HepG2 (cell line): ENCODE results near the gene VARS2. TPM values are rescaled to one million over a fixed set of nuclear protein-coding genes. Genes with fewer than 3 reads are reported as not detected.
A peak's percentile ranks its signal among the peaks of the same experiment; 100 is the strongest.

Experiments
- ATAC-seq: fragments of 200-7000 bp; cut with Tn5 transposase; 3 replicates; pipeline ENCODE4 v1.9.1; 2020; ENCODE audit warnings: mild to moderate bottlenecking, moderate library complexity
- BruUV-seq: library from RNA; stranded (reverse); fragments of 400-500 nt; replicated peaks from 2 replicates; lab custom pipeline; 2021; lab: Mats Ljungman, UMichigan
- CTCF ChIA-PET: fragments of 300-600 bp; formaldehyde crosslinking; extraction: SDS; loops from one replicate; lab custom pipeline; 2021; ENCODE audit warnings: low total read pairs, inconsistent platforms, low intra/inter-chr PET ratio; lab: Yijun Ruan, JAX
- POLR2A ChIA-PET: fragments of 350-600 bp; sonication (Branson Sonifier 250); formaldehyde crosslinking; loops from one replicate; lab custom pipeline; 2020; ENCODE audit warnings: antibody characterized with exemption, inconsistent platforms; lab: Yijun Ruan, JAX
- DNase-seq: peaks from one replicate; pipeline ENCODE4 v3.0.0-alpha.2; 2015; ENCODE audit warnings: low spot score
- FAIRE-seq: peaks from 3 replicates; lab custom pipeline; 2011; peaks lifted over from hg19 to GRCh38; lab: Jason Lieb, UNC
- H2AFZ ChIP-seq: one replicate; pipeline ENCODE4 v1.6.1; 2011; ENCODE audit warnings: low read length, inconsistent platforms
- H3K27ac ChIP-seq: fragments of 300-600 bp; 3 replicates; pipeline ENCODE4 v1.8.0; 2011; ENCODE audit warnings: mixed run types, mild to moderate bottlenecking, mixed read lengths, low read length, inconsistent platforms; ENCODE audit not compliant: insufficient read depth; ENCODE audit errors: extremely low read length
- H3K27me3 ChIP-seq, 2 experiments: fragments of 200-600 bp in 1 of 2; 2 replicates in 1 of 2; 3 replicates in 1 of 2; pipeline versions ENCODE4 v1.6.0 to v1.8.0; 2011; ENCODE audit warnings: low read length in 2 of 2, mild to moderate bottlenecking in 2 of 2, moderate library complexity in 2 of 2, inconsistent platforms in 1 of 2; ENCODE audit not compliant: insufficient read depth in 2 of 2, control insufficient read depth in 1 of 2
- H3K36me3 ChIP-seq, 2 experiments: fragments of 200-600 bp in 1 of 2; replicated peaks in 1 of 2; 2 replicates in 1 of 2; 3 replicates in 1 of 2; pipeline versions ENCODE4 v1.5.1 to v1.8.0; 2011; ENCODE audit warnings: low read length in 2 of 2, inconsistent platforms in 1 of 2; ENCODE audit not compliant: insufficient read depth in 2 of 2, control insufficient read depth in 1 of 2
- H3K4me1 ChIP-seq: 2 replicates; pipeline ENCODE4 v1.5.1; 2012; ENCODE audit warnings: low read length, inconsistent platforms; ENCODE audit not compliant: insufficient read depth
- H3K4me2 ChIP-seq: 2 replicates; pipeline ENCODE4 v1.6.0; 2011; ENCODE audit warnings: low read depth, low read length, inconsistent platforms
- H3K4me3 ChIP-seq, 3 experiments: fragments of 200-600 bp in 1 of 3; sonication (generic), shearing (Covaris generic) in 1 of 3; replicated peaks in 1 of 3; 2 replicates each; pipeline ENCODE4 v1.5.1; 2011 to 2016; ENCODE audit warnings: low read length in 3 of 3, inconsistent platforms in 2 of 3, low read depth in 2 of 3, mild to moderate bottlenecking in 2 of 3, control low read depth in 1 of 3, mixed read lengths in 1 of 3; ENCODE audit not compliant: insufficient read depth in 1 of 3
- H3K79me2 ChIP-seq: one replicate; pipeline ENCODE4 v1.6.1; 2011; ENCODE audit warnings: low read length, inconsistent platforms; ENCODE audit not compliant: insufficient read depth
- H3K9ac ChIP-seq: 2 replicates; pipeline ENCODE4 v1.6.0; 2011; ENCODE audit warnings: mild to moderate bottlenecking, low read depth, low read length, inconsistent platforms; ENCODE audit not compliant: insufficient read depth
- H3K9me3 ChIP-seq: 2 replicates; pipeline ENCODE4 v1.5.1; 2012; ENCODE audit warnings: mild to moderate bottlenecking, low read length
- H4K20me1 ChIP-seq: 2 replicates; pipeline ENCODE4 v1.6.0; 2011; ENCODE audit warnings: inconsistent platforms, mild to moderate bottlenecking, low read length, moderate library complexity; ENCODE audit not compliant: insufficient read depth
- DMAP1 ChIP-seq: IDR thresholded peaks from 2 replicates; pipeline ENCODE4 v1.6.1; 2016
- KDM3A ChIP-seq: IDR thresholded peaks from 2 replicates; pipeline ENCODE4 v1.6.1; 2018; ENCODE audit warnings: low read depth, missing compliant biosample characterization
- MTF2 ChIP-seq: sonication (generic); formaldehyde crosslinking; IDR thresholded peaks from 2 replicates; pipeline ENCODE4 v1.5.0; 2020; ENCODE audit warnings: missing genetic modification reagents, borderline replicate concordance
- RBFOX2 ChIP-seq: fragments of 200-400 bp; formaldehyde crosslinking; IDR thresholded peaks from 2 replicates; pipeline ENCODE4 v1.6.1; 2017; ENCODE audit warnings: low read depth, mild to moderate bottlenecking, low read length
- SOX5 ChIP-seq: IDR thresholded peaks from 2 replicates; pipeline ENCODE4 v1.6.1; 2016; ENCODE audit warnings: borderline replicate concordance
- ZBTB20 ChIP-seq: sonication (generic); formaldehyde crosslinking; IDR thresholded peaks from 2 replicates; pipeline ENCODE4 v1.8.1; 2023; ENCODE audit warnings: missing genetic modification reagents, low read depth, mild to moderate bottlenecking, borderline replicate concordance
- ZFX ChIP-seq: sonication (generic); formaldehyde crosslinking; IDR thresholded peaks from 2 replicates; pipeline ENCODE4 v1.4.0; 2020; ENCODE audit warnings: mild to moderate bottlenecking, low read depth, missing genetic modification reagents, moderate library complexity
- ZNF138 ChIP-seq: sonication (generic); formaldehyde crosslinking; IDR thresholded peaks from 2 replicates; pipeline ENCODE4 v1.5.0; 2020; ENCODE audit warnings: mild to moderate bottlenecking, low read depth, missing genetic modification reagents
- ZNF607 ChIP-seq: sonication (generic); formaldehyde crosslinking; IDR thresholded peaks from 2 replicates; pipeline ENCODE4 v1.5.1; 2020; ENCODE audit warnings: missing genetic modification reagents, mild to moderate bottlenecking, borderline replicate concordance
- ZNF749 ChIP-seq: sonication (generic); formaldehyde crosslinking; IDR thresholded peaks from 2 replicates; pipeline ENCODE4 v1.8.0; 2022; ENCODE audit warnings: mild to moderate bottlenecking, missing genetic modification reagents, moderate library complexity, borderline replicate concordance
- WGBS: methylation state at CpG from one replicate; pipeline ENCODE4 v1.1.6; 2017; ENCODE audit warnings: low lambda C conversion rate; 5-methylcytosine and 5-hydroxymethylcytosine counted together
- in situ Hi-C: cut with HindIII; loops from 2 replicates; pipeline ENCODE4 v1.10.0; 2017; ENCODE audit warnings: low pct_unique_long_range_greater_than_20kb; ENCODE audit not compliant: extremely low pct_ligation_motif_present
- intact Hi-C: fragments of 100-400 bp; cut with micrococcal nuclease; formaldehyde crosslinking; loops from one replicate; pipeline ENCODE4 v1.10.0; 2022; ENCODE audit not compliant: unreplicated experiment
- polyA plus RNA-seq, 8 experiments: library from polyadenylated mRNA; depleted of rRNA in 3 of 8; stranded (reverse) in 7 of 8; unstranded in 1 of 8; fragments of >200 nt; fragmentation: Illumina TruSeq in 4 of 8; extraction: Trizol in 4 of 8; gene quantifications; 2 replicates each; pipeline versions ENCODE4 v1.2.1 to v1.2.3, GENCODE V29; 2011 to 2016; ENCODE audit warnings: low read depth in 4 of 8, missing spikeins in 1 of 8, mixed read lengths in 1 of 8; ENCODE audit not compliant: insufficient read depth in 1 of 8
- total RNA-seq, 5 experiments: library from RNA; depleted of rRNA; stranded (reverse); fragments of >200 nt; fragmentation: Illumina TruSeq; extraction: Trizol; gene quantifications; 2 replicates each; pipeline ENCODE4 v1.2.3, GENCODE V29; 2016; ENCODE audit warnings: low read depth in 1 of 5
- TF ChIP-seq, protein P1 (sequence below): sonication (generic); formaldehyde crosslinking; IDR thresholded peaks from 2 replicates; pipeline ENCODE4 v1.8.1; 2023; ENCODE audit warnings: mild to moderate bottlenecking, inconsistent platforms, moderate library complexity, missing genetic modification reagents, borderline replicate concordance
- TF ChIP-seq, protein P2 (sequence below): sonication (generic); formaldehyde crosslinking; IDR thresholded peaks from 2 replicates; pipeline ENCODE4 v1.5.1; 2020; ENCODE audit warnings: missing genetic modification reagents, mild to moderate bottlenecking, borderline replicate concordance
- TF ChIP-seq, protein P3 (sequence below): sonication (generic); formaldehyde crosslinking; IDR thresholded peaks from 2 replicates; pipeline ENCODE4 v1.8.1; 2023; ENCODE audit warnings: mild to moderate bottlenecking, missing genetic modification reagents, borderline replicate concordance
- TF ChIP-seq, protein P4 (sequence below): IDR thresholded peaks from 2 replicates; pipeline ENCODE4 v1.6.1; 2012; ENCODE audit warnings: inconsistent platforms
- TF ChIP-seq, protein P5 (sequence below): sonication (generic); formaldehyde crosslinking; IDR thresholded peaks from 2 replicates; pipeline ENCODE4 v1.8.0; 2022; ENCODE audit warnings: mild to moderate bottlenecking, missing genetic modification reagents, moderate library complexity
- TF ChIP-seq, protein P6 (sequence below): sonication (generic); formaldehyde crosslinking; IDR thresholded peaks from 2 replicates; pipeline ENCODE4 v1.5.0; 2020; ENCODE audit warnings: mild to moderate bottlenecking, missing genetic modification reagents

The VARS2 gene
- total and polyA plus RNA-seq, 2 of the 13 experiments (the other 11 are each of a cell fraction or from before 2014, with no cell fraction given) = 61.8 to 71.8 TPM

DNA sequence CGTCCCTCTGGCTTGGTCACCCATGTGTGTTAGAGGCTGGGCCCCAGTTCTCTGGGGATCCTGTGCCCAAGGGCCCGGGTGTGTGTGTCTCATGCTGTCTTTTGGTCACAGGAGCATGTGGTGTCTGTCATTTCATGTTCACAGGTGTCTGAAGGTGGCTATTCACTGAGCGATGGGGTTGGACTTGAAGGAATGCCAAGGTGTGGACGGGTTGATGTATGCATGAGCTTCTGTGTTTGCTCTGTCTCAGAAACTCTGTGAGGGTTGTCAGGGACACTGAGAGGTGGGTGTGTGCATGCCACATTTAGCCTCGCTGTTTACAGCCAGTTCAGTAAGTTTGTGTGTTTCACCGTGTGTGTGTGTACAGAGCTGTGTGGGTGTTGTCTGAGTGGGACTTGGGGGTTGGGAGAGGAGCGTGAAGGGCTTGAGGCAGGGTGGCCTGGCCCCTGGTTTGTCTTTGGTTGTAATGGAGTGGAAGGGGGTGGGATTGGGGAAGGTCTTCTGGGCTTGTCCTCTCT is 28.5 kb upstream of the VARS2 start:
- FAIRE-seq (no peak), ATAC-seq (peak; percentile 40), DNase-seq (peak; percentile 70)
- H3K9ac ChIP-seq = peak overlapping the region; percentile 65
- H3K9me3 ChIP-seq = no peaks in the 10 kb centered on the region
- peaks cover 10 to 21% of the 10 kb centered on the region in 2 experiments for H3K36me3 ChIP-seq
- peak overlapping the region; percentile 80 to 91 (median 82) for H3K4me3 ChIP-seq
- H4K20me1 ChIP-seq = peaks cover 4% of the 10 kb centered on the region; the same call in 1 of the 2 replicates
- BruUV-seq = no TSS peak
- H3K27ac ChIP-seq = peak overlapping the region; percentile 50
- peaks cover 6 to 21% of the 10 kb centered on the region in 2 experiments for H3K27me3 ChIP-seq
- in situ Hi-C loops (no loop called here), intact Hi-C loops (loop anchor here (1.0 kb wide), 1 partner anchor 22 kb away; no protein-coding TSS in a partner anchor)
- H3K4me2 ChIP-seq = peak overlapping the region; percentile 90
- H3K4me1 ChIP-seq = peaks cover 56% of the 10 kb centered on the region
- H3K79me2 ChIP-seq = peaks cover 19% of the 10 kb centered on the region
- no peak overlapping the region for H2AFZ ChIP-seq
- ChIA-PET CTCF (no interaction called here), POLR2A (interaction anchor here (1.1 to 5.9 kb wide), 7 partner anchors 21 to 206 kb away, joined by 3 to 45 read pairs (median 10); partner anchors contain the start of genes GTF2H4 and VARS2)
- 2% methylated on average over 6 of the region's 7 CpGs for WGBS
- TF ChIP-seq, protein P1, sequence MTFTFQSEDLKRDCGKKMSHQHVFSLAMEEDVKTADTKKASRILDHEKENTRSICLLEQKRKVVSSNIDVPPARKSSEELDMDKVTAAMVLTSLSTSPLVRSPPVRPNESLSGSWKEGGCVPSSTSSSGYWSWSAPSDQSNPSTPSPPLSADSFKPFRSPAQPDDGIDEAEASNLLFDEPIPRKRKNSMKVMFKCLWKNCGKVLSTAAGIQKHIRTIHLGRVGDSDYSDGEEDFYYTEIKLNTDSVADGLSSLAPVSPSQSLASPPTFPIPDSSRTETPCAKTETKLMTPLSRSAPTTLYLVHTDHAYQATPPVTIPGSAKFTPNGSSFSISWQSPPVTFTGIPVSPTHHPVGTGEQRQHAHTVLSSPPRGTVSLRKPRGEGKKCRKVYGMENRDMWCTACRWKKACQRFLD (CRISPR knock-in tag) = 0 out of 2 replicates have a peak, but pooled peaks have one; percentile 7
- TF ChIP-seq, protein P2, sequence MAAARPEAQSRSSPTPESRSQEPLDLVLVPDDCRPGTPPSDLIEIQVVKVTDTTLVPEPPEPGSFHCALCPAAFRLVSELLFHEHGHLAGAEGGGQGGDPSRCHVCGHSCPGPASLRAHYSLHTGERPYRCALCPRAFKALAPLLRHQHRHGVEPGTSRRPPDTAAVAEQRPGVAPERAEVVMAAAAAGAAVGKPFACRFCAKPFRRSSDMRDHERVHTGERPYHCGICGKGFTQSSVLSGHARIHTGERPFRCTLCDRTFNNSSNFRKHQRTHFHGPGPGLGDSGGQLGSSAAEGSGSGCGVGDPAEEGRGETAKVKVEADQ (CRISPR knock-in tag) = no peak
- TF ChIP-seq, protein P3, sequence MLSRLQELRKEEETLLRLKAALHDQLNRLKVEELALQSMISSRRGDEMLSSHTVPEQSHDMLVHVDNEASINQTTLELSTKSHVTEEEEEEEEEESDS (CRISPR knock-in tag) = no peak
- TF ChIP-seq ZNF138 (peak; percentile 28; the same call in 1 of the 2 replicates), ZFX (CRISPR knock-in tag) (no peak; the same call in 1 of the 2 replicates), ZBTB20 (CRISPR knock-in tag) (peak; percentile 56; the same call in 1 of the 2 replicates), KDM3A (CRISPR knock-in tag) (no peak), RBFOX2 (no peak), DMAP1 (CRISPR knock-in tag) (no peak; the same call in 1 of the 2 replicates), MTF2 (CRISPR knock-in tag) (0 out of 2 replicates have a peak, but pooled peaks have one; percentile 17), ZNF749 (CRISPR knock-in tag) (no peak; the same call in 1 of the 2 replicates), ZNF607 (no peak), SOX5 (CRISPR knock-in tag) (no peak)
- TF ChIP-seq, protein P4, sequence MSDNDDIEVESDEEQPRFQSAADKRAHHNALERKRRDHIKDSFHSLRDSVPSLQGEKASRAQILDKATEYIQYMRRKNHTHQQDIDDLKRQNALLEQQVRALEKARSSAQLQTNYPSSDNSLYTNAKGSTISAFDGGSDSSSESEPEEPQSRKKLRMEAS = peak; percentile 40; the same call in 1 of the 2 replicates
- TF ChIP-seq, protein P5, sequence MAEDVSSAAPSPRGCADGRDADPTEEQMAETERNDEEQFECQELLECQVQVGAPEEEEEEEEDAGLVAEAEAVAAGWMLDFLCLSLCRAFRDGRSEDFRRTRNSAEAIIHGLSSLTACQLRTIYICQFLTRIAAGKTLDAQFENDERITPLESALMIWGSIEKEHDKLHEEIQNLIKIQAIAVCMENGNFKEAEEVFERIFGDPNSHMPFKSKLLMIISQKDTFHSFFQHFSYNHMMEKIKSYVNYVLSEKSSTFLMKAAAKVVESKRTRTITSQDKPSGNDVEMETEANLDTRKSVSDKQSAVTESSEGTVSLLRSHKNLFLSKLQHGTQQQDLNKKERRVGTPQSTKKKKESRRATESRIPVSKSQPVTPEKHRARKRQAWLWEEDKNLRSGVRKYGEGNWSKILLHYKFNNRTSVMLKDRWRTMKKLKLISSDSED = 0 out of 2 replicates have a peak, but pooled peaks have one; percentile 83
- TF ChIP-seq, protein P6, sequence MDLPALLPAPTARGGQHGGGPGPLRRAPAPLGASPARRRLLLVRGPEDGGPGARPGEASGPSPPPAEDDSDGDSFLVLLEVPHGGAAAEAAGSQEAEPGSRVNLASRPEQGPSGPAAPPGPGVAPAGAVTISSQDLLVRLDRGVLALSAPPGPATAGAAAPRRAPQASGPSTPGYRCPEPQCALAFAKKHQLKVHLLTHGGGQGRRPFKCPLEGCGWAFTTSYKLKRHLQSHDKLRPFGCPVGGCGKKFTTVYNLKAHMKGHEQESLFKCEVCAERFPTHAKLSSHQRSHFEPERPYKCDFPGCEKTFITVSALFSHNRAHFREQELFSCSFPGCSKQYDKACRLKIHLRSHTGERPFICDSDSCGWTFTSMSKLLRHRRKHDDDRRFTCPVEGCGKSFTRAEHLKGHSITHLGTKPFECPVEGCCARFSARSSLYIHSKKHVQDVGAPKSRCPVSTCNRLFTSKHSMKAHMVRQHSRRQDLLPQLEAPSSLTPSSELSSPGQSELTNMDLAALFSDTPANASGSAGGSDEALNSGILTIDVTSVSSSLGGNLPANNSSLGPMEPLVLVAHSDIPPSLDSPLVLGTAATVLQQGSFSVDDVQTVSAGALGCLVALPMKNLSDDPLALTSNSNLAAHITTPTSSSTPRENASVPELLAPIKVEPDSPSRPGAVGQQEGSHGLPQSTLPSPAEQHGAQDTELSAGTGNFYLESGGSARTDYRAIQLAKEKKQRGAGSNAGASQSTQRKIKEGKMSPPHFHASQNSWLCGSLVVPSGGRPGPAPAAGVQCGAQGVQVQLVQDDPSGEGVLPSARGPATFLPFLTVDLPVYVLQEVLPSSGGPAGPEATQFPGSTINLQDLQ (CRISPR knock-in tag) = no peak
